GM18873 (cell line): ENCODE measurements around the gene GAMT.

Experiments
- ATAC-seq: cut with Tn5 transposase; IDR thresholded peaks from one replicate; pipeline ENCODE4 v1.9.1; 2021; ENCODE audit warnings: mild to moderate bottlenecking, moderate library complexity, moderate number of reproducible peaks; ENCODE audit not compliant: unreplicated experiment, low FRiP score

GAMT gene

GRCh38 chr19:1402411-1403070, 1.2 kb upstream of the GAMT start:
- no peak for ATAC-seq

GRCh38 chr19:1401889-1402217, 511 bp upstream of the GAMT start:
- no peak for ATAC-seq

GRCh38 chr19:1400281-1401137, 833 bp downstream of the GAMT start:
- ATAC-seq: no peak

GRCh38 chr19:1399745-1400144, 1.6 kb downstream of the GAMT start:
- ATAC-seq: no peak

GRCh38 chr19:1399079-1399478, 2.3 kb downstream of the GAMT start:
- ATAC-seq: no peak

GRCh38 chr19:1397838-1398237, 3.5 kb downstream of the GAMT start:
- no peak for ATAC-seq

GRCh38 chr19:1396768-1397679, 4.3 kb downstream of the GAMT start:
- ATAC-seq: no peak

- no peak for ATAC-seq
Observed at GRCh38 chr19:1396019-1396767, 5.1 kb downstream of the GAMT start.

GRCh38 chr19:1395194-1396018, 5.9 kb downstream of the GAMT start:
- ATAC-seq: no peak

GRCh38 chr19:1394252-1395193, 6.8 kb downstream of the GAMT start:
- ATAC-seq: no peak

GRCh38 chr19:1393841-1394240, 7.5 kb downstream of the GAMT start:
- ATAC-seq: no peak

GRCh38 chr19:1392939-1393530, 8.3 kb downstream of the GAMT start:
- no peak for ATAC-seq

GRCh38 chr19:1392407-1392806, 8.9 kb downstream of the GAMT start:
- ATAC-seq: no peak

GRCh38 chr19:1390890-1391423, 10.4 kb downstream of the GAMT start:
- no peak for ATAC-seq

GRCh38 chr19:1389033-1389940, 12.1 kb downstream of the GAMT start:
- no peak for ATAC-seq

GRCh38 chr19:1388637-1389026, 12.7 kb downstream of the GAMT start:
- ATAC-seq: no peak
